ENCODE results near the gene MSI2.

The MSI2 gene

GRCh38 chr17:57247261-57247660 lies 9.1 kb upstream of the MSI2 start:
- DNase-seq, result no peak

GRCh38 chr17:57247913-57248312 lies 8.4 kb upstream of the MSI2 start:
- no peak for DNase-seq

GRCh38 chr17:57249520-57249919 lies 6.8 kb upstream of the MSI2 start:
- no peak for DNase-seq

GRCh38 chr17:57251211-57251787 lies 5.0 kb upstream of the MSI2 start:
- no peak for DNase-seq

GRCh38 chr17:57253362-57254065 lies 2.8 kb upstream of the MSI2 start:
- DNase-seq, result no peak

GRCh38 chr17:57255182-57255775 lies 1.0 kb upstream of the MSI2 start:
- DNase-seq, result no peak

- peak; percentile 61 for DNase-seq
These were observed 387 bp downstream of the MSI2 start for GRCh38 chr17:57256708-57257112.

GRCh38 chr17:57257195-57257894 lies 1.0 kb downstream of the MSI2 start:
- peak; percentile 37 for DNase-seq

- DNase-seq, result no peak
These were observed 1.9 kb downstream of the MSI2 start for GRCh38 chr17:57257895-57258851.

GRCh38 chr17:57259306-57259705 lies 3.0 kb downstream of the MSI2 start:
- no peak for DNase-seq

GRCh38 chr17:57259817-57260216 lies 3.5 kb downstream of the MSI2 start:
- no peak for DNase-seq

GRCh38 chr17:57260325-57261083 lies 4.2 kb downstream of the MSI2 start:
- DNase-seq, result no peak

GRCh38 chr17:57261084-57261461 lies 4.8 kb downstream of the MSI2 start:
- DNase-seq, result no peak

GRCh38 chr17:57262557-57262956 lies 6.2 kb downstream of the MSI2 start:
- DNase-seq, result no peak

GRCh38 chr17:57264250-57264649 lies 7.9 kb downstream of the MSI2 start:
- DNase-seq, result no peak

- DNase-seq, result no peak
These were observed 8.5 kb downstream of the MSI2 start for GRCh38 chr17:57264776-57265175.

- DNase-seq, result no peak
These were observed 10.6 kb downstream of the MSI2 start for GRCh38 chr17:57266902-57267311.

GRCh38 chr17:57268181-57268580 lies 11.9 kb downstream of the MSI2 start:
- DNase-seq, result no peak

- DNase-seq, result no peak
These were observed 12.7 kb downstream of the MSI2 start for GRCh38 chr17:57269052-57269451.

GRCh38 chr17:57269598-57270255 lies 13.4 kb downstream of the MSI2 start:
- DNase-seq, result no peak

- no peak for DNase-seq
These were observed 14.5 kb downstream of the MSI2 start for GRCh38 chr17:57270801-57271245.

Measured in CD4-positive, alpha-beta T cell treated with Interleukin-6 for 4 hours (primary cell).